Mucosa of descending colon (tissue), 3 donors: ENCODE results near the gene GALNT18. TPM values are rescaled to one million over a fixed set of nuclear protein-coding genes. Genes with fewer than 3 reads are reported as not detected.

Experiments
- ATAC-seq: fragments of 200-7000 bp; cut with Tn5 transposase; one replicate; pipeline ENCODE4 v1.9.1; 2020; ENCODE audit warnings: mild to moderate bottlenecking, moderate library complexity
- DNase-seq, 3 donors: peaks; one replicate each; pipeline ENCODE4 v3.0.0-alpha.2; 2020
- H3K36me3 ChIP-seq: fragments of 200-600 bp; one replicate; pipeline ENCODE4 v1.8.0; 2021; ENCODE audit warnings: low read depth, mild to moderate bottlenecking
- H3K4me1 ChIP-seq: fragments of 200-600 bp; one replicate; pipeline ENCODE4 v1.8.0; 2021; ENCODE audit warnings: low read depth, mild to moderate bottlenecking
- H3K4me3 ChIP-seq: fragments of 200-600 bp; one replicate; pipeline ENCODE4 v1.8.0; 2021; ENCODE audit warnings: mild to moderate bottlenecking
- H3K9me3 ChIP-seq: fragments of 200-600 bp; one replicate; pipeline ENCODE4 v1.8.0; 2021; ENCODE audit warnings: mild to moderate bottlenecking
- intact Hi-C, 2 donors: fragments of 100-400 bp; cut with DNase I in 1 of 2; cut with micrococcal nuclease in 1 of 2; formaldehyde crosslinking; loops; one replicate each; pipeline versions ENCODE4 v1.11.0 to v1.11.1; 2022; cut with DNase I, micrococcal nuclease
- total RNA-seq, 3 donors: library from RNA; stranded (reverse); fragmentation: NEBNext Ultra II Directional in 2 of 3; extraction: Animal tissue kit (Norgen Biotek cat#: 25700) in 2 of 3; gene quantifications; one replicate each; pipeline versions ENCODE4 v1.2.1 to v1.2.4, GENCODE V29; 2021 to 2023
- TF ChIP-seq, protein P1 (sequence below): fragments of 200-600 bp; IDR thresholded peaks from one replicate; pipeline ENCODE4 v1.8.0; 2022; ENCODE audit warnings: antibody characterized with exemption, mild to moderate bottlenecking
- donor health status: DM: no; HTN: no; CAD: no; lungs with moderate emphysema.
- donor health status: DM: no; HTN: no; CAD: no.
- donor health status: DM: no; HTN: yes; CAD: no.

The GALNT18 gene
- total RNA-seq, 3 donors from 2014 or later = 2.0 to 27.8 (median 5.4) TPM

DNA sequence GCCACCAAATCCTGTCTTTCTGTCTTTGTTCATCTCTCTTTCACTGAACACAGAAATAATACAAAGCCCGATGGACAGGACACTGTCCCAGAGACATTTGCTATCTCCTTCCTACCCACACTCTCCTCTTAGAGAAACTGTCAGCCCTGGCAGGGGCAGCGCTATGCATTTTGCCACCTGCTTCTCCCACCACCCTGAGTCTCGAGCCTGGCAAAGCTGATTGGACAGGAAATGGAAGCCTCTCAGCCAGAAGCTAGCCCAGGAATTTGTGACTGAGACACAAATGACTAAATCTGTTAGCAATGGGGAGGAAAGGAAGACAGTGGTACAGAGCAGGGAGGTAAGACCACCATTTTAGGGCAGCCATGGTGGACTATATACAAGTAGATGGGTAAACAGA, 14.9 kb upstream of the GALNT18 start:
- ATAC-seq = no peak
- TF ChIP-seq, protein P1, sequence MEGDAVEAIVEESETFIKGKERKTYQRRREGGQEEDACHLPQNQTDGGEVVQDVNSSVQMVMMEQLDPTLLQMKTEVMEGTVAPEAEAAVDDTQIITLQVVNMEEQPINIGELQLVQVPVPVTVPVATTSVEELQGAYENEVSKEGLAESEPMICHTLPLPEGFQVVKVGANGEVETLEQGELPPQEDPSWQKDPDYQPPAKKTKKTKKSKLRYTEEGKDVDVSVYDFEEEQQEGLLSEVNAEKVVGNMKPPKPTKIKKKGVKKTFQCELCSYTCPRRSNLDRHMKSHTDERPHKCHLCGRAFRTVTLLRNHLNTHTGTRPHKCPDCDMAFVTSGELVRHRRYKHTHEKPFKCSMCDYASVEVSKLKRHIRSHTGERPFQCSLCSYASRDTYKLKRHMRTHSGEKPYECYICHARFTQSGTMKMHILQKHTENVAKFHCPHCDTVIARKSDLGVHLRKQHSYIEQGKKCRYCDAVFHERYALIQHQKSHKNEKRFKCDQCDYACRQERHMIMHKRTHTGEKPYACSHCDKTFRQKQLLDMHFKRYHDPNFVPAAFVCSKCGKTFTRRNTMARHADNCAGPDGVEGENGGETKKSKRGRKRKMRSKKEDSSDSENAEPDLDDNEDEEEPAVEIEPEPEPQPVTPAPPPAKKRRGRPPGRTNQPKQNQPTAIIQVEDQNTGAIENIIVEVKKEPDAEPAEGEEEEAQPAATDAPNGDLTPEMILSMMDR = no peak

DNA sequence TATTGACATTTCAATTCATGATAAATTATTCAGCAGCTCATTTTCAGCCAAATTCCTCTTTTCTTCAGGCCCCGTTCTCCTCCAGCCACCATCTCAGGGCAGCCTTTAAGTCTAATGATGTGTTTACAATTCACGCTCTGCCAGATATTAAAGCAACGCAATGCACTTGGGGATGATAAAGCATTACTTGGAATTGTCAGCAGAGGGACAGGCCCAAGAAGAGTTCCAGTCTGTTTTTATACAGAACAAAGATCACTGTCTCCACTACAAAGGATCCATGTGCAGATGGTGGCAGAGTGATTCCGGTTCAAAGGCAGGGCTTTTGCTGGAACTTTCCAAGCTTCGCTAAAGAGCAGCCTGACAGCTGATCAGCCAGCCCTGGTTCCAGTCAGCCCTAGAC, 13.6 kb upstream of the GALNT18 start:
- ATAC-seq = no peak

More for the DNA sequence above, 14.9 kb upstream of the GALNT18 start:
- Histone ChIP-seq H3K4me1 (no peaks in the 10 kb centered on the region), H3K36me3 (no peaks in the 10 kb centered on the region), H3K9me3 (no peaks in the 10 kb centered on the region), H3K4me3 (no peak overlapping the region)
- intact Hi-C loops = no loop called here
- DNase-seq = no peak

DNA sequence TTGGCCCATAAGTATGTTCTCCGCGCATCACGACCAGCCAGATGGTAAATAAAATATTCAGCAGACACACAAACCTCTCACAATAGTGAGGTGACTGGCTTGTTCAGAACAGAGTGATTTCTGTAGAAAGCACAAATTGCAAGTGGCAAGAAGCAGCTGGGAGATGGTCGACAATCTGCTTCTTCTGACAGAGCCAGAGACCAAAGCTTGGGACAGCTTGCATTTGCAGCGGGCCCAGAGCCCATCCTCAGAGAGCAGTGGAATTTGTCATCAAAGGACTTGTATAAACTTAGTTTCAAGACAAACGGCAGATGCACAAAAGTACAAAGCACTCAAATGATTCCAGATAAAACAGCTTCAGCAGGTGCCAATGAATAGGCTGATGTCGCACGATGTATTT, 7.6 kb upstream of the GALNT18 start:
- H3K9me3 ChIP-seq = no peaks in the 10 kb centered on the region
- intact Hi-C loops = no loop called here
- no peaks in the 10 kb centered on the region for H3K36me3 ChIP-seq
- H3K4me1 ChIP-seq = no peaks in the 10 kb centered on the region
- no peak for DNase-seq
- no peak overlapping the region for H3K4me3 ChIP-seq
- no peak for ATAC-seq
- TF ChIP-seq, protein P1 = no peak

More for the DNA sequence above, 13.6 kb upstream of the GALNT18 start:
- intact Hi-C loops = no loop called here
- no peak for DNase-seq
- Histone ChIP-seq H3K36me3 (no peaks in the 10 kb centered on the region), H3K4me1 (no peaks in the 10 kb centered on the region), H3K4me3 (no peak overlapping the region), H3K9me3 (no peaks in the 10 kb centered on the region)
- TF ChIP-seq, protein P1 = no peak

DNA sequence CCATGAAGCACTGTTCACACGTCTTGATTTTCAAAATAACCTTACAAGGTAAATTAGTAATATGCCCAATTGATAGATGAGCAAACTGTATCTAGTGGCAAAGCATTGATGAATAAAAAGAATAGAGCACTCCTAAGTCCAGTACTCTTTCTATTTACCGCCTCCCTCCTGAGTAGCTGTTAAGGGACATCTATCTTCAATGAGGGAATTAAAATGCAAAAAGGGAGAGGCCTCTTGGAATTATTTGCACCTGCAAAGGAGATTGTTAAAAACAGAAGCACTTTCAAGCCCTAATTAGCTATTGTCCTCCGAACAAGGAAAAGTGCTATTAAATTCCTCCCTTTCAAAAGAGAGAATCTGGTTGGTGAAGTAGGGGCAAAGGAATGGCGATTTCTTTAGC, 6.8 kb upstream of the GALNT18 start:
- intact Hi-C loops = no loop called here
- Histone ChIP-seq H3K36me3 (no peaks in the 10 kb centered on the region), H3K4me3 (no peak overlapping the region), H3K9me3 (no peaks in the 10 kb centered on the region), H3K4me1 (no peaks in the 10 kb centered on the region)
- ATAC-seq (no peak), DNase-seq (no peak)
- TF ChIP-seq, protein P1 = no peak

DNA sequence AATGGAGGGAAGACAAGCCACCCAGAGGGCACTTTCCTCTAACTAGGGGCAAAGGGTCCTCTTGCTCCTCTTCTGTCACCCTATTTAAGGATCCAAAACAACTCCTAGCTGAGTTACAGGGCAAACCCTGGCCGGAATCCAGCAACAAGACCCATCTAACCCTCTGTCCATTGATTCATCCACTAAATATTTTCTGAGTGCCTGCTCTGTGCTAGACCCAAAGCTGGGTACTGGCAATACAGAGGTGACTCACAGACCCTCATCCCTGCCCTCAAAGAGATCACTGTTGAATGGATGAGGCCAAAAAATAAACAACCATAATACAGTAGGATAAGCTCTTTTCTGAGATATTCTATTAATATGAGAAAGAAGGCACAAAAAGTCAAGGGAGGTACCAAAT, 4.3 kb upstream of the GALNT18 start:
- H3K4me1 ChIP-seq = peaks cover 6% of the 10 kb centered on the region
- ATAC-seq (no peak), DNase-seq (no peak)
- H3K36me3 ChIP-seq = no peaks in the 10 kb centered on the region
- TF ChIP-seq, protein P1 = no peak
- no peaks in the 10 kb centered on the region for H3K9me3 ChIP-seq
- intact Hi-C loops = no loop called here
- no peak overlapping the region for H3K4me3 ChIP-seq

DNA sequence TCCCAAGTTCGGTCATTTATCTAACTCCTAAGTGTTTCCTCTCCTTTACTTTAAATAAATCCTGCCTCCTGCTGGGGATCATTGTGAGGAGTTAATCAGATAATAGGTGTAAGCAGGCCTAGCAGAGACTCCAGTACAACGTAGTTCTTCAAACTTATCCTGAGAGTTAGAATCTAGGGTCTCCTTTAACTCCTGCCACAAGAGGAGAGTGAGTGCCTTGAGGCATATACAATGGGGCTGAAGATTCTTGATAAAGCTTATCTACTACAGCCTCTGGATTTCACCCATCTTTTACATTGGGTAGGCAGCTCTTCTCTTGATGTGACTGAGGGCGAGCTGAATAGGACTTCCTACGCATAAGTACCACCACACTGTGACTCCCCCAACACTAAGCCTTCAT, 3.1 kb upstream of the GALNT18 start:
- no peak for DNase-seq
- Histone ChIP-seq H3K4me3 (no peak overlapping the region), H3K4me1 (peaks cover 14% of the 10 kb centered on the region), H3K9me3 (no peaks in the 10 kb centered on the region), H3K36me3 (no peaks in the 10 kb centered on the region)
- intact Hi-C loops = no loop called here
- no peak for ATAC-seq
- TF ChIP-seq, protein P1 = no peak
